K562 (cell line): ENCODE measurements around the gene SLC35F4.

Experiments used
- TAL1 ChIP-seq: fragments of 450-650 bp; IDR thresholded peaks from 2 replicates; pipeline ENCODE4 v1.6.1; 2016; ENCODE audit warnings: mild to moderate bottlenecking
- TCF7L2 ChIP-seq: fragments of 150-350 bp; IDR thresholded peaks from 2 replicates; pipeline ENCODE4 v1.6.1; 2016; ENCODE audit warnings: low read depth, mild to moderate bottlenecking, low read length, moderate library complexity
- TEAD2 ChIP-seq: fragments of 450-650 bp; IDR thresholded peaks from 2 replicates; pipeline ENCODE4 v1.6.1; 2016; ENCODE audit warnings: missing genetic modification characterization, control low read depth, missing compliant biosample characterization

- no peak for TF ChIP-seq TEAD2
- no peak for TF ChIP-seq TAL1
- no peak for TF ChIP-seq TCF7L2
Measured at GRCh38 chr14:57854571-57854970, 11.3 kb downstream of the SLC35F4 start.
